Endothelial cell of hepatic sinusoid (primary cell): ENCODE results near the gene KLHL1.
"Not testable (repeated sequence)": the region's sequence is repeated elsewhere in the genome, so short reads cannot be mapped to it uniquely, and the experiment has no call there.

ENCODE experiments used
- in situ Hi-C: cut with HindIII; loops from 2 replicates; pipeline ENCODE4 v1.10.0; 2017; ENCODE audit warnings: low sequenced_read_pairs

The KLHL1 gene, protein sequence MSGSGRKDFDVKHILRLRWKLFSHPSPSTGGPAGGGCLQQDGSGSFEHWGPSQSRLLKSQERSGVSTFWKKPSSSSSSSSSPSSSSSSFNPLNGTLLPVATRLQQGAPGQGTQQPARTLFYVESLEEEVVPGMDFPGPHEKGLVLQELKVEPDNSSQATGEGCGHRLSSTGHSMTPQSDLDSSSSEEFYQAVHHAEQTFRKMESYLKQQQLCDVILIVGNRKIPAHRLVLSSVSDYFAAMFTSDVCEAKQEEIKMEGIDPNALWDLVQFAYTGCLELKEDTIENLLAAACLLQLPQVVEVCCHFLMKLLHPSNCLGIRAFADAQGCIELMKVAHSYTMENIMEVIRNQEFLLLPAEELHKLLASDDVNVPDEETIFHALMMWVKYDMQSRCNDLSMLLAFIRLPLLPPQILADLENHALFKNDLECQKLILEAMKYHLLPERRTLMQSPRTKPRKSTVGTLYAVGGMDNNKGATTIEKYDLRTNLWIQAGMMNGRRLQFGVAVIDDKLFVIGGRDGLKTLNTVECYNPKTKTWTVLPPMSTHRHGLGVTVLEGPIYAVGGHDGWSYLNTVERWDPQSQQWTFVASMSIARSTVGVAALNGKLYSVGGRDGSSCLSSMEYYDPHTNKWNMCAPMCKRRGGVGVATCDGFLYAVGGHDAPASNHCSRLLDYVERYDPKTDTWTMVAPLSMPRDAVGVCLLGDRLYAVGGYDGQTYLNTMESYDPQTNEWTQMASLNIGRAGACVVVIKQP

GRCh38 chr13:70108356-70109105 is at the start of gene KLHL1:
Gene KLHL1, minus strand, starts transcription at chr13:70108452. Its CDS starts 753 bp downstream, at chr13:70107699.
- in situ Hi-C loops, result no loop called here

DNA sequence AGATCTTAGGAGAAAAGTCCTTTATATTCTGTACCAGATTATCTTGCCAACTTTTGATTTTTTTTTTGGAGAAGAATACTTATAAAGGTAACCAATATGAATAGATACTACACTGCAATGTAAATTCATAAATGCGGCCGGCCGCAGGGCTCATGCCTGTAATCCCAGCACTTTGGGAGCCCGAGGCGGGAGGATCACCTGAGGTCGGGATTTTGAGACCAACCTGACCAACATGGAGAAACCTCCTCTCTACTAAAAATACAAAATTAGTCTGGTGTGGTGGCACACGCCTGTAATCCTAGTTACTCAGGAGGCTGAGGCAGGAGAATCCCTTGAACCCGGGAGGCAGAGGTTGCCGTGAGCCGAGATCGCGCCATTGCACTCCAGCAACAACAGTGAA is 34.4 kb upstream of the KLHL1 start:
- in situ Hi-C loops, result not testable (repeated sequence)

DNA sequence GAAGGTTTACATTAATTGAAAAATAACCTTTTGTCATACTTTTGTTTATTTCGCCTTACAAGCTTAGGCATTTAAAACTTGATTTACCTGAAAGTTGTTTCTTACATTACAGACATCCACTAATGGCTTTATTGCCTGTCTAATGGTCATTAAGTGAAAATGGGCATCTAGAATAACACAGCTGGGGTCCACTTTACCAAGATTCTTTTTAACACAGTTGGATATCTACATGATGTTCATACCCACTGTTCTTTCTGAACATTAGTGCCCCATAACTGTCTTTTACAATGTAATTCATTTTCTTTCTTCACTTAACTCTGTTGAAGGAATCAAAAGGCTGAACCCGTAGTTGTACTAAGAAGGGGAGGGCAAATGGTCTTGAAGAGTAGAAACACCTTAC is 19.8 kb upstream of the KLHL1 start:
- in situ Hi-C loops, result no loop called here

DNA sequence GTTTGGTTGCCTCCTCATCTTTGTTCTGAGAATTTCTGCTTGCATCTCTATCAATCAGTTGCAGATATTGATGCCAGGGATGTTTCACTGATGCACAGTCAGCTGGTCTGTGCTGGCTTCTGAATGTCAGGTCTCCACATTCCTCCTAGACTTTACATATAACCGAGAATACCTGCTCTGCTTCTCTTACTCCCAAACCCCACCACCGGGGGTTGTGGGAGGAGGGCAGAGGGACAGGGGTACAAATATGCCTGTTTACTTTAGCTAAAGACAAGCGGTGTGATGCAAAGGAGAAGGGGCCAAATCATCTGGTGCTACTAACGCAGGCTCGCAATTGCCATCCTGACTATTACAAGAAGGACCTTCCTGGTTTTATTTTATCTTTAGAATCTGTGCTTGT is 17.4 kb upstream of the KLHL1 start:
- in situ Hi-C loops, result no loop called here

GRCh38 chr13:70117338-70117905 is 9.2 kb upstream of the KLHL1 start:
- in situ Hi-C loops, result no loop called here

- in situ Hi-C loops, result no loop called here
These were observed 562 bp downstream of the KLHL1 start, which contains the start of gene ATXN8OS for GRCh38 chr13:70107498-70108281. Gene ATXN8OS, plus strand, starts transcription at chr13:70107826.

- in situ Hi-C loops, result no loop called here
These were observed 1.1 kb downstream of the KLHL1 start for GRCh38 chr13:70107125-70107497.

GRCh38 chr13:70104481-70104880 is 3.8 kb downstream of the KLHL1 start:
- in situ Hi-C loops, result no loop called here

- in situ Hi-C loops, result no loop called here
These were observed 9.6 kb downstream of the KLHL1 start for GRCh38 chr13:70098669-70099068.

DNA sequence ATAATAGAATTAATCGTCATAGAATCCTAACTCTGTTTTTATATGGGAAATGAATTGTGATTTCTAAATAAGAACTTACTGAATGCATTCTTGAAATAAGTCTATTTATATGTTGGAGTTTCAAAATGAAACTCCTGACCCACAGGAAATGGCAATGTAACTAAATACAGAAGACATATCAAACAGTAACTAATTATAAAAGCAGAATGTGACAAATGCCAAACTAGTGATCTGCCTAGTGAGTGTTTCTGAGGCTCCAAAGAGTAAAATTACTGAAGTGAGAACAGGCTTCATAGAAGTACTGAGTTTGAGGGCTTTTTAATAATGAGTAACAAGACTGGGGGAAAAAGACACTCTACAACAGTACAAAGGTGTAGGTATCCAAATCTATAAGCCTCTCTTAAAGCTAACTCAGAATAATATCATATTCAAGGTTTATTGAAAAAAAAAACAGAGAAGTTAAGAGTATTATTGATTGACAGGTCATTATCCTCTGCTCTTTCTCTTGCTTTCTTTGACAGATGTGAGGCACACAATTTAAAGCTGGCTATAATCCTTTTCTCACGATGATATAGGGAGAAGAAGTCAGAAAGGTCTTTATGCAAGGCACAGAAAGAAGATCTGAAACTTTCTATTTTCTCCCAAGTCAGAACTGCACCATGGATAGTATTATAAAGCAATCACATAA is 18.1 kb downstream of the KLHL1 start:
- in situ Hi-C loops, result no loop called here

- in situ Hi-C loops, result no loop called here
These were observed 19.3 kb downstream of the KLHL1 start for GRCh38 chr13:70088926-70089325.

- in situ Hi-C loops, result no loop called here
These were observed 21.0 kb downstream of the KLHL1 start for GRCh38 chr13:70087247-70087646.

DNA sequence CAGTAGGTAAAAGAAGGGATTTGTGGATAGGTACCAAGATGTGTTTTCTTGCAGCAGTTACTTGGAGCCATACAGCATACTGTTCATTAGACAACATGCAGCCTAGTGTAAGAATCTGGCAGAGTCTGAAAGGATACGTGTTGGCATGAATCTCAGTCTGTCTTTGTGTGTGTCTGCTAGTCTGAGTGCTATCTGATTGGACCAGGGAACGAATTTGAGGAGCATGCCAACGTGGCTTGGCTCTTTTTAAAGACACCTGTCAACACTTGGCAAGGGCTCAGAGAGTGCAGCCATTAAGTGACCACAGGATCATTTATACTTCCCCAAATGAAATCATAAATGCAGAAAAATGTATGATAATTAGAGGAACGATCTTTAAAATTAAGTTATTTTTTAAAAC is 28.2 kb downstream of the KLHL1 start:
- in situ Hi-C loops, result no loop called here

- in situ Hi-C loops, result no loop called here
These were observed 53.7 kb downstream of the KLHL1 start for GRCh38 chr13:70054572-70054971.

- in situ Hi-C loops, result no loop called here
These were observed 56.7 kb downstream of the KLHL1 start for GRCh38 chr13:70051531-70051930.

- in situ Hi-C loops, result no loop called here
These were observed 64.6 kb downstream of the KLHL1 start for GRCh38 chr13:70043685-70044084.

GRCh38 chr13:70042193-70042592 is 66.1 kb downstream of the KLHL1 start:
- in situ Hi-C loops, result no loop called here

DNA sequence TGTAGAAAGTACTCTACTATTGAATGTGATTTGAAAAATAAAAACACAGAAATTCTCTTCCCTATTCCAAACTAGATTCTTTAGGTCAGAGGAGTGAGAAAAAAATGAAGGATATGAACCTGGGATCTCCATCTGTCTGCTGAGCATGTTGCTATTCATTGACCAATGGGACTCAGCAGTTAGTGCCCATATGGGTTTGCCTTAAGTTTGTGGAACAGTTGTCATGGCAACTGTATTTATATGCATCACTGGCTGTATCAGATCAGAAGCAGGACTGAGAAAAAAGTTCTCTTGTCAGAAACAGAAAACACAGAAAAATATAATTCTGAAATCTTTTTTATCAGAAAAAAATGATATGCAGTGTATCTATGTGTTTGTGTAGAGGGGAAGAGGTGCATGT is 74.0 kb downstream of the KLHL1 start:
- in situ Hi-C loops, result no loop called here

- in situ Hi-C loops, result no loop called here
These were observed 80.7 kb downstream of the KLHL1 start for GRCh38 chr13:70027551-70027950.

GRCh38 chr13:70023516-70023915 is 84.7 kb downstream of the KLHL1 start:
- in situ Hi-C loops, result no loop called here
